ENCODE results near the gene APOL2.
A peak's percentile ranks its signal among the peaks of the same experiment; 100 is the strongest.
"Not testable (repeated sequence)": the region's sequence is repeated elsewhere in the genome, so short reads cannot be mapped to it uniquely, and the experiment has no call there.

The APOL2 gene, protein sequence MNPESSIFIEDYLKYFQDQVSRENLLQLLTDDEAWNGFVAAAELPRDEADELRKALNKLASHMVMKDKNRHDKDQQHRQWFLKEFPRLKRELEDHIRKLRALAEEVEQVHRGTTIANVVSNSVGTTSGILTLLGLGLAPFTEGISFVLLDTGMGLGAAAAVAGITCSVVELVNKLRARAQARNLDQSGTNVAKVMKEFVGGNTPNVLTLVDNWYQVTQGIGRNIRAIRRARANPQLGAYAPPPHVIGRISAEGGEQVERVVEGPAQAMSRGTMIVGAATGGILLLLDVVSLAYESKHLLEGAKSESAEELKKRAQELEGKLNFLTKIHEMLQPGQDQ

DNA sequence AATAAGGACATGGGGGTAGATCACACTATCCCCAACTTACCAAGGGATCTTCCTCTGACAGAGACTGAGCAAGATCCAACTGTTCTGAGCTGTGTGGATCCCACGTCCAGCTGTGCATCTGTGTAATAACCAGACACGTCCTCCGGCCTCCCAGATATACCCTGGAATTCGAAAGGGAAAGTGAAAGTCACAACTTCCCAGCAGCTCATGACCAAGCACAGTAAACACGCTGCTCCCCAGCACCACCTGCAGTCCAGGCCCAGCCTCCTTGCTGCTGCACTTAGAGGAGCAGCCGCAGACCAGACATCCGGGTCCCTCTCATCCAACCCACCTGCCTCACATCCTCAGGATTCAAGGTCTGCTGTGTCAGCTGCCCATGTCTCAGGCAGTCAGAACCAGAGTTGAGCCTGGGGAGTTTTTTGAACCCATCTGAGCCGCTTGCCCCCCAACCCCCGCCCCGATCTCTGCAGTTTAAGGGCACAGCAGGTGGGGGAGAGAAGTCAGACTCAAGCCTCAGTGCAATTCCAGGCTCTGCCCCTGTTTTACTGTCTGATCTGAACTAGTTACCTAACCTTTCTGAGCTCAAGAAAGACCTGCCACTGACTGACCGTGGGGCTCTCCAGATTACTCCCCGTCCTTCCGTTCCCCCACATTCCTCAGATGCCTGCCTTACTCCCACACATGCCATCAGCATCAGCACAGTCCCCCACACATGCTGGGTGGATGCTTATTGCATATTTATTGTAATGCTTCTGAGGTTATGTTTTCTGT is at the start of gene APOL2:
TSS of gene APOL2 (minus strand) at position 127 of the 771 bp plus-strand sequence. CDS start 6,365 bp downstream, outside the sequence.
- peak; percentile 64 for DNase-seq

DNA sequence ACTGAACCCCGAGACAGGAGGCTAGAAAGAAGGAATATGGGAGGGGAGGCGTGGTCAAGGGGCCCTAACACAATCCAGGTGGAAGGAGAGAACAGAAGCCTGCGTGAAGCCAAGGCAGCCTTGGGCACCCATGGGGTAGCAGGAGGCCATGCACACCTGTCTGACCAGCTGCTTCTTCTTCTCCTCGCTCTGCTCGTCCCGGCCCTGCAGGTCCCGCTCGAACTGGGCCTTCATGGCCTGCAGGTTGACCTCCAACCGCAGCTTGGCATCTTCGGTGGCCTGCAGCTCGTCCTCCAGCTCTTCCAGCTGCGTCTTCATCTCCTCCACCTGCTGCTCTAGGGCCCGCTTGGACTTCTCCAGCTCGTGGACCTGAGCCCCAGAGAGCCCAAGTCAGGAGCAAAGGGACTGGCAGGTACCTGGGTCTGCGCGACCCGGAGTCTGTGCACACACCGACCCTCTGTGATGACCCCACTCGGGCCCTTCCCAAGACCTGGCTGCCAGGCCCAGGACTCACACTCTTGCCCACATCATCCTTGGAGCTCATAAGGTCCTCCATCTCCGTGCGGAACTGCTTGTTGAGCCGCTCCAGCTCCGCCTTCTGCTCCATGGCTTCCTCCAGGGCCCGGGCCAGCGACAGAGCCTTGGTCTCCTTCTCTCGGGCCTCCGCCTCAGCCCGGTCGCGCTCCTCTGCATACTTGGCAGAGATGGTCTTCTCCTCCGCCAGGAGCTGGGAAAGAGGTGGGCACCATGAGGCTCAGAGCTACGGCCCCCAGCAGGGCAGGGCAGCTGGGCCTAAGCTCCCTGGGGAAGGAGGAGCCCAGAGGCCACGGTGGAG is 49.5 kb upstream of the APOL2 start:
- DNase-seq: no peak

DNA sequence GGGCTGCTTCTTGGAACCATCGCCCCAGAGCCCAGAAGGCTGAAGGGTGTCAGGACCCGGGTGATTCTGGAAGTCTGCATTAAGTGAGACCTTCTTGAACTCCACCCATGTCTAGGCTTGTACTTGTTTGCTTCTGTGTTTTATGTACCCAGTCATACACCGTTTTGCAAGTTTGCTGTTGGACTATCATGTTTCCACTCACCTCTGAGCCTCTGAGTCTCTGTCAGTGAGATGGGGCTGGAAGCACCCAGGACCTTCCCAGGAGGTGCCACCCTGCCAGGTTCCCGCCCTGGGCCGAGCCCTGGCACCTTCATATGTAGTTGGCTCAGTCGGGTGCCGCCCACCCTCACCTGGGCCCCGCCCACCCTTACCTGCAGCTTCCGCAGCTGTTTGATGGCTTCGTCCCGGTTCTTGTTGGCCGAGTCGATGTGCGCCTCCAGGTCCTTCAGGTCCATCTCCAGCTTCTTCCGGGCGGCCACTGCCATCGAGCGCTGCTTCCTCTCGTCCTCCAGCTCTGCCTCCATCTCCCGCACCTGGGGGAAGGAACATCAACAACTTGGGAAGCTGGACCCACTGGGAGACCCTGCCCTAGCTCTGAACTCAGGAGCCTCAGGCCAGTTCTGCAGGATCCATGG is 48.7 kb upstream of the APOL2 start:
- no peak for DNase-seq

DNA sequence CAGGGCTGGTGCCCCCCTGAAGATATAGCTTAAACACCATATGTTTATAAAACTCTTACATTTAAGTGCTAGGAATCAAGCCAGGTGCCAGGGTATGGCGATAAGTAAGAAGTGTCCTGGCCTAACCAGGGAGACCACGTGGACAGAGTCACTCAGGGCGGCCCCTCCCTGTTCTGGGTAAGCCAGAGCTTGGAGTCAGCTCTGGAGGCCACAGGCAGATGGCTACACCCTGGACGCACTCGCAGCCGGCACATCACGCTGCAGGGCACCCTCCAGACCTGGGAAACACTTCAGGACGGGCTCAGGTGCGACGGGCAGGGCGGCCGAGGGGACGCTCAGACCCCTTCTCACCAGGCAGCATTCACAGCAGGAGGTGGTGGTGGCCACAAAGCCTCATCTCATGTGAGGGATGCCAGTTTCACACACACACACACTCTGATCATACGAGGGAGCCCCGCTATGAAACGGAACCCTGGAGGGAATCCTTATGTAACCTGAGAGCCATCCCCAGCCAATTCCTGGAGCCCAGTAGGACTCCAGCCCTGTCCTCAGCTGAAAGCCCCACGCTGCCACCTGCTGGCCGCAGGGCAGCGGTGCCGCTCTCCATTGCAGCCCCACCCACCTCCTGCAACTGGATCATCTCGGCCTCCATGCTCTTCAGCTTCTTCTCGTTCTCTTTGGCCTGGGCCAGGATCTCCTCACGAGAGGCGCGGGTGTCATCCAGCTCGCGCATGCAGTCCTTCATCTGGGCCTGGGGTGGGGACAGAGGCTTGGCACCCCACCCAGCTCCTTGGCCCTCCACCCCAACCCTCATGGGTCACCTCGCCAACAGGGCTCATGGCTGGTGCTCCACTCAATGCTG is 47.0 kb upstream of the APOL2 start:
- DNase-seq: peak; percentile 58

DNA sequence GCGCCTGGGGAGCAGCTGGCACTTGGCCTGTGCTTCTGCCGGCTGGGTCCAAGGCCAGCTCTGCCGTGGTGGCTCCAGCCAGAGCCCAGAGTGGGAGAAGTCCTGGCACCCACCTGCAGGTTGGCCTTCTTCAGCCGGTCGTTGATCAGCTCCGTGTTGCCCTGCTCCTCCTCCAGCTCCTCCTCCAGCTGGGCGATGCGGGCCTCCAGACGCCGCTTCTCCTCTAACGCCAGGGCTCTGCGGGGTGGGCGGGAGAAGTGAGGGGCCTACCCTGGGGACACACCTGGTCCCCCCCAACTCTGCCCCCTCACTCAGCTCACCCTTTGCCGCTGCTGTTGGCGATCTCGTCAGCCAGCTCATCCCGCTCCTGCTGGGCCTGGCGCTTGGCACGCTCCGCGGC is 46.2 kb upstream of the APOL2 start:
- DNase-seq: no peak

DNA sequence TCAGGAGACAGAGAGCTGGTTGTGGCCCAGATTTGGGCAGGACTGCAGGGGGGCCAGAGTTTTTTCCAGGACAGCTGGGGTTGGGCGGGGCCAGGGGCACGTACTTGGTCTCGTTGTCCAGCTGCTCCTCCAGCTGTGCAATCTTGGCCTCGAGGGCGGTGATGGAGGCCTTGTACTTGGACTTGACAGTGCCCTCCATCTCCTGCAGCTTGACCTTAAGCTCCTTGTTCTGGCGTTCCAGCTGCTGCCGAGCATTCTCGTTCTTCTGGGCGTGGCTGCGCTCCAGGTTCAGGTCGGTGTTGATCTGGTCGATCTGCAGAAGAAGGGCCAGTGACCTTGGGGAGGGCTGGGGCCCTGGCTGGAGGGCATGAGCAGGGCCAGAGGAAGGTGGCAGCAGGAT is 45.7 kb upstream of the APOL2 start:
- no peak for DNase-seq

DNA sequence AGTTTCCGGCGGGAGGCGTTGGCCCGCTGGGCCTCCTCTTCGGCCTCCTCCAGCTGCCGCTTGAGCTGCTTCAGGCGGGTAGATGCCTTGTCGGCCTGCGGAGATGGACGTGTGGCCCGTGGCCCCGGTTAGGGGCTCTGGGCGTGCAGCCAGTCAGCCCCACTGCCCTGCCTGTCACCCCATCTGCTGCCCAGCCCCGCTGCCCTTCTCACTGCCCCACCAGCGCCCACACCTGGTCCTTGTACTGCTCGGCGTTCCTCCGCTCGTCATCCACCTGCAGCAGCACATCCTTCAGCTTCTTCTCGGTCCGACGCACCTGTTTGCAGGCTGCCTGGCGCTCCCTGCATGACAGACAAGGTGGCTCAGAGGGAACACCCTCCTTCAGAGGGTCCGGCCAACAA is 44.8 kb upstream of the APOL2 start:
- DNase-seq: no peak

DNA sequence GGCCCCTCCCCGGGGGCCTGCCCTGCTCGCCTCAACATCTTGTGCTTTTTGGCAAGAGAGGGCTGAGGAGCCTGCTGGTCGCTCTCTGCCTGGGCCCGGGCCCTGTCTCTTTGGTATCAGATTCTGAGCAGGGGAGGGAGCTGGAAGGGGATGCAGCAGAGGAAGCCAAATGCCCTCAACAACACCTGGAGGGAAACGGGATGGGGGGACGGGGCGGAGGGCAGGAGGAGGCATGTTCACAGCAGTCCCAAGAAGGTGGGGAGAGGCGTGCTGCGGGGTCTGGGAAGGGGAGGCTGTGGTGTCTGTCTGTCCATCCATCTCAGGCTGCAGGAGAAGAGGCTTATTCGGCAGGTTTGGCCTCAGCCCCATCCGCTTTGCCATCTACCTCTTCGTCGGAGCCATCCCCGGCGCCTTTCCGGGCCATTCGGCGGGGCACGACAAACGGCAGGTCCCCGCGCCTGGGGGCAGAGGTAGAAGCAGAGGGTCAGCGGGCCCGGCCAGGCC is 43.1 kb upstream of the APOL2 start:
- no peak for DNase-seq

DNA sequence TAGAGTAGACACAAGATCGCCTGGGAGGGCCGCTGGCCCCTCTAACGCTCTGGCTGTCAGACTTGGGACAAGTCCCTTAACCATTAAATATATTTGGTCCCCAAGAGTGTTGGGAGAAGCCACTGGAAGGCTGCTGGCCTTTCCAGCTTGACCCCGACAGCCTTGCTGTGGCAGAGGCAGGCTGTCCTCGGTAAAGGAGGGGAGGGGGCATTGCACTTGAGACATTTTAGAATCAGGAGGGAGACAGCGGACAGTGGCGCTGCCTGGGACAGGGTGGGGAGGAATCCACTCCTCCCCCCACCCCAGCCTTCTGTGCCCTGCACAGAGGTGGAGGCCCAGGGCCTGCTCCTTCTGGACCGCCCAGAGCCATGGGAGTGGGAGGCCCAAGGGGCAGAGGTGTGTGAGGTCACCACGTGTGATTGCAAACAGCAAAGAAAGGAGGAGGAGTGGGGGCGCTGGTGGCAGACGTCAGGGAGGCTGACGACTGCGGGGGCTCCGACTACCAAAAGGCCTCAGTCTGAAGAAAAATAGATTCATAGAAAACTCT is 42.5 kb upstream of the APOL2 start:
- DNase-seq: no peak

DNA sequence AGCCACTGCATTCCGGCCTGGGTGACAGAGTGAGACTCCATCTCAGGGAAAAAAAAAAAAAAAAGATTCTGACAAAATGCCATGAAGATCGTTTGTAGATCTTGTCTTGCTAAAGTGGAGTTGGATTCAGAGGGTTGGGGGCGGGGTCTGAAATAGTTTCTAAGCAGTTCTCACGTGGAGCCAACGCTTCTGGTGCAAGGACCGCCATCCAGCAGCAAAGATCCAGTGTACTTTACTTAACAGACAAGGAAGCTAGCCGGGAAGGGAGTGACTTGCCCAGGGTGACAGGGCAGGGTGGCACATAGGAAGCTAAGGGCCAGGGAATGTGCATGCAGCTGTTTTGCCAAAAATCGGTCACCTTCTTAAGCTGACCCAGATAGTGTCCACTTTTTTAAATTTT is 41.1 kb upstream of the APOL2 start:
- no peak for DNase-seq

DNA sequence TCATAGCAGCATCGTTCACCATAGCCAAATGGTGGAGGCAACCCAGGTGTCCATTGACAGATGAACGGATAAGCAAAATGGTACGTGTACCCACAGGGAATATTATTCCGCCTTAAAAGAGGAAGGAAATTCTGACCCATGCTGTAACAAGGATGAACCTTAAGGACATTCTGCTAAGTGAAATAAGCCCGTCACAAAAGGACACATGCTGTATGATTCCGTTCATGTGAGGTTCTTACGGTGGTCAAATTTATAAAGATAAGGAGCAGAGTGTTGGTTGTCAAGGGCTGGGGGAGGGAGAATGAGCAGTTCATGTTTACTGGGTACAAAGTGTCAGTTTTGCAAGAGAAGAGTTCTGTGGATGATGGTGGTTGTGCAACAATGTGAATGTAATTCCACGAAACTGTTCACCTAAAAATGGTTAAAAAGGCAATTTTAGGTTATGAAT is 39.9 kb upstream of the APOL2 start:
- no peak for DNase-seq

DNA sequence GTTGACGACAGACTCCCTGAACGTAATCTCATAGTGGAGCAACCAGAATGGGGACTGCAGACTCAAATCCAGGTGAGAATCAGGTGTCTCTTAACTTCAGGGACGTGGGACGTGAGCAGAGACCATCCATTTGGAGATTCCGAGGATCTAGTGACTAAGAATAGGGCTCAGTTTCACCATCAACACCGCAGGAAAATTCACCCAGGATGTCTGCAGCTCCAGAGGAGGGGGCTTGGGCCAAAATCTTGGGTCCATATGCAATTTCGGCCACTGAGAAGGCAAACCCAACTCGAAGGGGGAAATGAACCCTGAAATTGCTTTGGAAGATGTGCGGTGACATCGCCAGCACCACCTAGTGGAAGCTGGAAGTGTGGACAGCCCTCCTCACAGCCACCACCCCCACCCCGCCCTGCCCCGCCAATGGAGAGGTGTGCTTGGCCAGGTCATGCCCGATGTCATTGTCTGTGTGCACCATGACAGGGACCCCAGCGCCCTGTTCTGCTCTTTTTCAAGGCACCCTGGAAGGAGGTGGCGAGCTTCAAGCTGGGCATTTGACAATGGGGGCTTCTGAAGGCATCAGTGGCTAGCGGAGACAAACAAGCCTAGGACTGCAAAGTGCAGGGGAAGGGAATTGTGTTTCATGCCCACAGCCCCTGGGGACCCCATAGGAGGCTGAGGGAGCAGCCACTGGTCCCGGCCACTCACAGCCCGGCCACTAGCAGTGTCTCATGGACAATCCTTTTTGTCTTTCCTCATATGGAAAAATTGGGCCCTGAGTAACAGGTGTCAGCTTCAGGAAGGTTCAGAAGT is 38.4 kb upstream of the APOL2 start:
- peak; percentile 48 for DNase-seq

DNA sequence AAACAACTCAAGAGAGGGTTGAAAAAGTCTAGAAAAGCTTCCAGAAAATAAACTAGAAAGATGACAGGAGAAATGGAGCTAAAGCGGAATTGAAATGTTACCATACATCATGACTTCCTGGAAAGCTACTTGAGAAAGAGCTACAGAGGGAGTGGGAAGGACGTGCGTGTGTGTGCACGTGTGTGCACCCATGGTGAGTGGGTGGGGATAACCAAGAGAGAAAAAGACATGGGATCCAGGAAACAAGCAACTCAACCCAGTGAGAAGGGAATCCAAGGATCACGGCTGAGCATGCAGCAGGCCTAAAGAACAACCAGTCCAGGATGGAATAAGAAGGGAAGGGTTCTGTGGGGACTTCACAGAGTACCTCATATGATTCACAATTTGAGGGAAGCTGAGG is 35.2 kb upstream of the APOL2 start:
- DNase-seq: no peak

DNA sequence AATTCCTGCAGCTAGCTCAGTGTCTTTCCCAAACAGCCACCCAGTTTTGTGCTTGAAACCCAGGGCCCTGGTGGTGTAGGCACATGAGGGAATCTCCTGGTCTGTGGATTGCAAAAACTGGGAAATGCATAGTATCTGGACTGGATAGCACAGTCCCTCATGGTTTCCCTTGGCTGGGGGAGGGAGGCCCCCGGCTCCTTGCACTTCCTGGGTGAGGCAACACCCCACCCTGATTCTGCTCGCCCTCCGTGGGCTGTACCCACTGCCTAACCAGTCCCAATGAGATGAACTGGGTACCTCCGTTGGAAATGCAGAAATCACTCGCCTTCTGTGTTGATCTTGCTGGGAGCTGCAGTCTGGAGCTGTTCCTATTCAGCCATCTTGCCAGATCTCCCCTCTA is 32.6 kb upstream of the APOL2 start:
- not testable (repeated sequence) for DNase-seq

DNA sequence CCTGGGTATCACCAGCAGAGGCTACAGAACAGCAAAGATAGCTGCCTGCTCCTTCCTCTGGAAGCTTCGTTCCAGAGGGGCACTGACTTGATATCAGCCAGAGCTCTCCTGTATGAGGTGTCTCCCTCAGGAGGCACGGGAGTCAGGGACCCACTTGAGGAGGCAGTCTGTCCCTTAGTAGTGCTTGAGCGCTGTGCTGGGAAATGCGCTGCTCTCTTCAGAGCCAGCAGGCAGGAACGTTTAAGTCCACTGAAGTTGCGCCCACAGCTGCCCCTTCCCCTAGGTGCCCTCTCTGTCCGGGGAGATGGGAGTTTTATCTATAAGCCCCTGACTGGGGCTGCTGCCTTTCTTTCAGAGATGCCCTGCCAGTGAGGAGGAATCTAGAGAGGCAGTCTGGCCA is 31.9 kb upstream of the APOL2 start:
- DNase-seq: not testable (repeated sequence)

DNA sequence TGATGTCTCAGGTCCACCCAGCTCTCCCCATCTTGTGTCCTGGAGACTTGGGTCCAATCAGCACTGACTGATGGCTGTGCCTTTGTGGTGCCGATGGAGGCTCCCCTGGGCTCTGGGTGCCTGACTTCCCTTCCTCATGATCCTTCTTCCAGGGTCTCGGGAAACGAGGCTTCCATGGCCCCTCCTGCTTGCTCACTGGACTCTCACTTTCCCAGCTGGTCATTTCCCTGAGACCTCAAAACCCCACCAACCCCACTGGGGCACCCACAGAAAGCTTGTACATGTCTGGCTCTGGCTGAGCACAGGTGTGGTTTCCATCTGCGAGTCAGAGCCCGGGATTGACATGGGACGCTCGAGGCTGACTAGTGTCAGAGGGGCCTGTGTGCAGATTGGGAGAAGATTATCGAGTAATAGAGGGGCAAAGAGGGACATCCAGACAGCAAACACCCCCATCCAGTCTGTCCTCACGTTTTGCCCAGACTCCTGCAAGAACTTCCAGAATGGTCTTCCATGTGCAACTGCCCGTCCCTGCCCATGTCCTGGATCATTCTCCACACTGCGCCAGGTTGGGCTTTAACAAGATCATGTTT is 28.7 kb upstream of the APOL2 start:
- no peak for DNase-seq

DNA sequence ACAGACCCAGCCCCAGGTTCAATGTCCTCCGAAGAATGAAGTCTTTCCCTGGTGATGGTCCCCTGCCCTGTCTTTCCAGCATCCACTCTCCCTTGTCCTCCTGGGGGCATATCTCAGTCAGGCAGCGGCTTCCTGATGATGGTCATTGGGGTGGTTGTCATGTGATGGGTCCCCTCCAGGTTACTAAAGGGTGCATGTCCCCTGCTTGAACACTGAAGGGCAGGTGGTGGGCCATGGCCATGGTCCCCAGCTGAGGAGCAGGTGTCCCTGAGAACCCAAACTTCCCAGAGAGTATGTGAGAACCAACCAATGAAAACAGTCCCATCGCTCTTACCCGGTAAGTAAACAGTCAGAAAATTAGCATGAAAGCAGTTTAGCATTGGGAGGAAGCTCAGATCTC is 27.7 kb upstream of the APOL2 start:
- no peak for DNase-seq

DNA sequence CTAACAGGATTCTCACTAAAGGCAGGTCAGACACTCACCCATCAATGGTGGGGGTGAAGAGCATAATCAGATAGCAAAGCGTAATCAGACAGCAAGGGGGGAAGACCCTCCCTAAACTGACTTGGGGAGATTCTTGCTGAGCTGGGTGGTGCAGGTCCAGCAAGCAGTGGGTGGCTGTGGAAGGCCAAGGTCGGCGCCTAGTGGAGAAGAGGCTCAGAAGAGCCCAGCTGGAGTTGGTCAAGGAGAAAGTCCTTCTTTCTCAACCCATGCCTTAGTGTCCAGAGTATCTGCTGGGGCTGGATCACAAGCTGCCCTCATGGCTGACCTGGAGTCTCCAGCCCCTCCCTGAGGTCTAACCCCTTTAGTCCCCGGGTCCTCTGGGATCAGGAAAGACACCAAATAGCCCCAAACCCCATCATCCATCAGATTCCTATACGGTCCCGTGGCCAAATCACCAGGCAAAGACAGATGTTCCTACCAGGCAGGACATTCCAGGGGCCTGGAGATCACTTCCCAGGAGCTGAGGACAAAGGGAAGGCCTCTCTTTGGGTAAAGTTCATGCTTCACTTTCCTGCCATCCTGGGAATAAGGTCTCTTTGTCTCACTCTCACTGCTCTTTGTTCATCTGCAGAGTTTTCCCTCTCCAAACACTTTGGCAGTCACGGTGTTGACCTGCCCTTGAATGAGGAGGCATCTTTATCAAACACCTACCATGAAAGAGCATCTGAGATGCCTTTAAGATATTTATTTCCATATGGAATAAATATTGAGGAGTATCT is 24.7 kb upstream of the APOL2 start:
- not testable (repeated sequence) for DNase-seq

DNA sequence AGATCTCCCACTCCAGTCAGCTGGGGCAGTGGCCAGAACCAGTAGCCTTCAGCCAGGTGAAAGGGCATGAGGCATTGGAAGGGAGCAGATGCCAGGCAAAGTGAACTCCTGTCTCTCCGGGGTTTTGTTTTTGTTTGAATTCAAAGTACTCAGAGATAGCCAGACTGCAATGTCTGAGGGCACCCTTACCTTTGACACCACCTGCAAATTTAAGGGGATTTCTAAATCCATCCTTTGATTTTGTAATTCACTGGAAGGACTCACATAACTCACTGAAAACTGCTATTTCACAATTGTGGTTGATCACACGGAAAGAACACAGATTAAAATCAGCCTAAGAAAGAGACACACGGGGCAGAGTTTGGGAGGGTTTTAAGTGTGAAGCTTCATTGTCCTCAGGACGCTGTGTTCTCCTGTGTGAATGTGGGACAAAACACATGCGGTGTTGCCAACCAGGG is 23.9 kb upstream of the APOL2 start:
- not testable (repeated sequence) for DNase-seq
